PC-9 (cell line): Measurements from ENCODE around the gene SCRT2. TPM values are rescaled to one million over a fixed set of nuclear protein-coding genes. Genes with fewer than 3 reads are reported as not detected.

Source experiments
- BruUV-seq: library from RNA; stranded (reverse); fragments of 400-500 nt; replicated peaks from 2 replicates; lab custom pipeline; 2021; lab: Mats Ljungman, UMichigan
- CTCF ChIA-PET: fragments of 300-600 bp; sonication (Branson Sonifier 250); formaldehyde crosslinking; loops from one replicate; lab custom pipeline; 2022; ENCODE audit warnings: antibody characterized with exemption; lab: Charles Lee
- POLR2A ChIA-PET: fragments of 300-600 bp; sonication (Branson Sonifier 250); formaldehyde crosslinking; loops from one replicate; lab custom pipeline; 2022; ENCODE audit warnings: antibody characterized with exemption; ENCODE audit not compliant: unreplicated experiment; lab: Charles Lee
- DNase-seq, 2 experiments: peaks; one replicate each; pipeline versions ENCODE4 v3.0.0 to v3.0.0-alpha.2; 2015 to 2022; ENCODE audit warnings: mixed read lengths in 1 of 2
- H2AFZ ChIP-seq: fragments of 200-600 bp; sonication (generic); 2 replicates; pipeline ENCODE4 v1.8.1; 2017; ENCODE audit warnings: antibody characterized with exemption
- H3F3A ChIP-seq: fragments of 200-600 bp; sonication (generic); 2 replicates; pipeline ENCODE4 v1.8.1; 2017; ENCODE audit warnings: antibody characterized with exemption, mild to moderate bottlenecking, low read depth; ENCODE audit not compliant: insufficient read depth
- H3K27ac ChIP-seq: fragments of 200-600 bp; sonication (generic); 2 replicates; pipeline ENCODE4 v1.6.1; 2016; ENCODE audit warnings: mixed run types
- H3K27me3 ChIP-seq: fragments of 200-600 bp; sonication (generic); 2 replicates; pipeline ENCODE4 v1.6.1; 2016; ENCODE audit warnings: low read depth, mixed run types; ENCODE audit not compliant: insufficient read depth
- H3K36me3 ChIP-seq: fragments of 200-600 bp; sonication (generic); 2 replicates; pipeline ENCODE4 v1.6.1; 2016; ENCODE audit warnings: low read depth, mixed run types
- H3K4me1 ChIP-seq: fragments of 200-600 bp; sonication (generic); replicated peaks from 2 replicates; pipeline ENCODE4 v1.6.1; 2016; ENCODE audit warnings: mixed run types; ENCODE audit not compliant: insufficient read depth
- H3K4me2 ChIP-seq: fragments of 200-600 bp; sonication (generic); 2 replicates; pipeline ENCODE4 v1.6.1; 2017; ENCODE audit warnings: mixed run types
- H3K4me3 ChIP-seq: fragments of 200-600 bp; sonication (generic); 2 replicates; pipeline ENCODE4 v1.6.1; 2016; ENCODE audit warnings: mixed run types
- H3K79me2 ChIP-seq: fragments of 200-600 bp; sonication (generic); 2 replicates; pipeline ENCODE4 v1.6.1; 2017; ENCODE audit warnings: low read depth, mixed run types
- H3K9me2 ChIP-seq: fragments of 200-600 bp; sonication (generic); 2 replicates; pipeline ENCODE4 v1.8.1; 2017; ENCODE audit warnings: mild to moderate bottlenecking; ENCODE audit not compliant: insufficient read depth
- H3K9me3 ChIP-seq: fragments of 200-600 bp; sonication (generic); 2 replicates; pipeline ENCODE4 v1.8.1; 2016; ENCODE audit warnings: low read depth; ENCODE audit not compliant: insufficient read depth
- H4K20me1 ChIP-seq: fragments of 200-600 bp; sonication (generic); 2 replicates; pipeline ENCODE4 v1.8.1; 2017; ENCODE audit not compliant: insufficient read depth
- CTCF ChIP-seq: fragments of 200-600 bp; sonication (generic); conservative IDR thresholded peaks from 2 replicates; pipeline ENCODE4 v1.6.1; 2017; ENCODE audit warnings: mixed run types, antibody characterized with exemption, mild to moderate bottlenecking, moderate library complexity
- EZH2 ChIP-seq: fragments of 200-600 bp; sonication (generic); IDR thresholded peaks from 2 replicates; pipeline ENCODE4 v1.8.0; 2017; ENCODE audit warnings: antibody characterized with exemption, low read depth
- intact Hi-C: fragments of 100-400 bp; cut with micrococcal nuclease; formaldehyde crosslinking; loops from one replicate; pipeline ENCODE4 v1.10.0; 2022; ENCODE audit not compliant: unreplicated experiment
- total RNA-seq: library from RNA; stranded (reverse); gene quantifications from 2 replicates; pipeline ENCODE4 v1.2.3, GENCODE V29; 2021

The SCRT2 gene
- total RNA-seq, 1 experiment from 2014 or later = not detected

DNA sequence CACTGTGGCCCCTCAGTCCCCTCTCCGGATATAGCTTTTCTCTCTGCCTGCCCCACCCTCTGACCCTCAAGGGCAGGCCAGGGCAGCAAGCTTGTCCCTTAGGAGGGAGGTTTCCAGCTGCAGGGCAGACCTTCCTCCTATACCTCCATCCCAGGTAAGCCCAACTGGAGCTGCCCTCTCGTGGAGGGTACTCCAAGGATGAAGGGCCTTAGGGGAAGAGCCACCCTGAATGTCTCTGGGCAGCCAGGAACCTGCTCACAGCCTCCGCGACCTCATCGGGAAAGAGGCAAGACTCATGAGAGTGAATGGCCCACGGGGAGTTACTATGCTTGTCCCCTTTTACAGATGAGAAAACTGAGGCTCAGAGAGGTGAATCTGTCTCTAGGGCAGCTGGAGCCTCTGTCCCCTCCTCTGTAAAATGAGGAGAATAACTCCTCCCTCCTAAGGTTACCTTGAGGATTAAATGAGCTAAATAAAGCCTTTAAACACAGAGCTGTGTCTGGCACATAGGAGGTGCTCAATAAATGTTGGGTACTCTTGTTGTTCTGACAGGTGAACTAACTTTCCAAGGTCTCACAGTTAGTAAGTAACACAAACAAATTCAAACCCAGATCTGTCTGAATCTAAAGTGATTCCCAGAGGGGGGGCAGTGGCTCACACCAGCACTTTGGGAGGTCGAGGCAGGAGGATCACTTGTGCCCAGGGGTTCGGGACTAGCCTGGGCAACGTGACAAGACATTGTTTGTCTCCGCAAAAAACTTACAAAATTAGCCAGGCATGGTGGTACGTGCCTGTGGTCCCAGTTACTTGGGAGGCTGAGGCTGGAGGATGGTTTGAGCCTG, 34.7 kb downstream of the SCRT2 start:
- H2AFZ ChIP-seq = no peak overlapping the region
- H3K4me2 ChIP-seq = no peak overlapping the region
- H3F3A ChIP-seq = peaks cover 32% of the 10 kb centered on the region
- no peaks in the 10 kb centered on the region for H3K9me3 ChIP-seq
- TF ChIP-seq CTCF = no peak
- TF ChIP-seq EZH2 = no peak
- intact Hi-C loops = no loop called here
- no peaks in the 10 kb centered on the region for H3K36me3 ChIP-seq
- H3K4me3 ChIP-seq = no peak overlapping the region
- no peaks in the 10 kb centered on the region for H3K4me1 ChIP-seq
- no TSS peak for BruUV-seq
- peaks cover 3% of the 10 kb centered on the region; the same call in 1 of the 2 replicates for H3K79me2 ChIP-seq
- DNase-seq = no peak
- POLR2A ChIA-PET = no interaction called here
- no peaks in the 10 kb centered on the region for H3K27me3 ChIP-seq
- H3K27ac ChIP-seq = no peak overlapping the region
- H4K20me1 ChIP-seq = peaks cover 8% of the 10 kb centered on the region
- H3K9me2 ChIP-seq = no peaks in the 10 kb centered on the region
- CTCF ChIA-PET = no interaction called here

DNA sequence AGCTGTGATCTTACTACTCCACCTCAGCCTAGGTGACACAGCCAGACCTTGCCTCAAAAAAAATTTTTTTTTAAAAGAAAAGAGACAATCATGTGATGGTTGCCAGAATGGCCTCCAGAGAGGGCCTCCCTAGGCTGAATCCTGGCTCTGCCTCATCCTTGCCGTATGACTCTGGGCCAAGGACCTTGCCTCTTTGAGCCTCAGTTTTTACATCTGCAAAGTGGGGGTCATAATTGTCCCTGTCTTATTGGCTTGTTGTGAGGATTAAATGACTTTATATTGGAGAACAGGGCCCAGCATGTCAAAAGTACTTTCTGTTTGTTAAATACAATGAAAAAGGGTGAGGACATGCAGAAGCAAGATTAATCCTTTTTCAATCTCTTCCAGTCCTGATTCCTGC, 37.0 kb downstream of the SCRT2 start:
- no peak overlapping the region for H2AFZ ChIP-seq
- no peak for DNase-seq
- BruUV-seq = no TSS peak
- TF ChIP-seq CTCF = no peak
- TF ChIP-seq EZH2 = no peak
- POLR2A ChIA-PET = interaction anchor here (0.6 kb wide), 1 partner anchor 30 kb away, joined by 6 read pairs; no protein-coding TSS in a partner anchor
- H3K9me2 ChIP-seq = no peaks in the 10 kb centered on the region
- no peak overlapping the region for H3K27ac ChIP-seq
- no peaks in the 10 kb centered on the region for H3K79me2 ChIP-seq
- H4K20me1 ChIP-seq = no peaks in the 10 kb centered on the region
- H3K4me3 ChIP-seq = no peak overlapping the region
- H3F3A ChIP-seq = peaks cover 11% of the 10 kb centered on the region; the same call in 1 of the 2 replicates
- no peaks in the 10 kb centered on the region for H3K36me3 ChIP-seq
- CTCF ChIA-PET = interaction anchor here (0.7 kb wide), 1 partner anchor 22 kb away, joined by 11 read pairs; no protein-coding TSS in a partner anchor
- H3K27me3 ChIP-seq = peaks cover 8% of the 10 kb centered on the region; the same call in 1 of the 2 replicates
- H3K9me3 ChIP-seq = no peaks in the 10 kb centered on the region
- no peaks in the 10 kb centered on the region for H3K4me1 ChIP-seq
- intact Hi-C loops = no loop called here
- no peak overlapping the region for H3K4me2 ChIP-seq

- TF ChIP-seq EZH2 (no peak), CTCF (no peak)
- H3K36me3 ChIP-seq = no peaks in the 10 kb centered on the region
- BruUV-seq = no TSS peak
- H3K27ac ChIP-seq = no peak overlapping the region
- H3K79me2 ChIP-seq = no peaks in the 10 kb centered on the region
- H3F3A ChIP-seq = peaks cover 5% of the 10 kb centered on the region; the same call in 1 of the 2 replicates
- no peak overlapping the region for H3K4me2 ChIP-seq
- H3K9me2 ChIP-seq = no peaks in the 10 kb centered on the region
- H3K27me3 ChIP-seq = peaks cover 10% of the 10 kb centered on the region
- no peaks in the 10 kb centered on the region for H3K4me1 ChIP-seq
- no peak overlapping the region for H2AFZ ChIP-seq
- ChIA-PET POLR2A (no interaction called here), CTCF (no interaction called here)
- no peaks in the 10 kb centered on the region for H4K20me1 ChIP-seq
- H3K4me3 ChIP-seq = no peak overlapping the region
- H3K9me3 ChIP-seq = no peaks in the 10 kb centered on the region
- intact Hi-C loops = no loop called here
- DNase-seq = no peak
These were observed 38.0 kb downstream of the SCRT2 start for GRCh38 chr20:637559-637958.
